ENCODE measurements around the gene TFAP2C.

DNA sequence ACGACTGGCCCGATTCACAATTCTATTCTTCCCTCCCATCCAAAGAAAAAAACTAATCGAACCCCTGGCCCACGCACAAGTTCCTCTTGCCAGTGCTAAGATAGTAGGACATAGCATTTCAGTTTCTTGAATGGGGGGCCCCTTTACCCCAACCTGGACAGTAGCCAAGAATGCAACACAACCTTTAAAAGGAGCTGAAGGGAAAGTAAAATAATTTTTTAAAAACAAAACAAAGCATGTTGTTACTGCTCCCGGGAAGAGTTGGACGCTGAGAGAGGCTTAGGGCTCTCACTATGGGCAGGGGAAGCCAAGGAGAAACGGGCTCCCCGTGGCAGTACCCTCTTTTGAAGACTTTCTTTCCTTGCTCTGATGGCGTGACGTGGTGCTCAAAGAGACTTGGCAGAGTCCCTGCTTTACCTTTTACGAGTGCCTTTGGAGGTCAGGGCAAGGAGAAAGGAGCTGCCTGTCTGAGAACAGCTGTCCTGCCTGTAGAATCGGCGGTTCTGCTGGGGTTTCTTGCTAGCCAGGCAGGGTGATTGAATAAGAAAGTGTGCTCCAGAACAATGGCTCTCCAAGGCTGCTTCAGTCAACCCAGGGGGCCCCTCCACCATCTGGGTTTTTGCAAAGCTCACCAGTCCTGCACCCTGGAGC, 5.8 kb downstream of the TFAP2C start:
- TF ChIP-seq, protein P1, sequence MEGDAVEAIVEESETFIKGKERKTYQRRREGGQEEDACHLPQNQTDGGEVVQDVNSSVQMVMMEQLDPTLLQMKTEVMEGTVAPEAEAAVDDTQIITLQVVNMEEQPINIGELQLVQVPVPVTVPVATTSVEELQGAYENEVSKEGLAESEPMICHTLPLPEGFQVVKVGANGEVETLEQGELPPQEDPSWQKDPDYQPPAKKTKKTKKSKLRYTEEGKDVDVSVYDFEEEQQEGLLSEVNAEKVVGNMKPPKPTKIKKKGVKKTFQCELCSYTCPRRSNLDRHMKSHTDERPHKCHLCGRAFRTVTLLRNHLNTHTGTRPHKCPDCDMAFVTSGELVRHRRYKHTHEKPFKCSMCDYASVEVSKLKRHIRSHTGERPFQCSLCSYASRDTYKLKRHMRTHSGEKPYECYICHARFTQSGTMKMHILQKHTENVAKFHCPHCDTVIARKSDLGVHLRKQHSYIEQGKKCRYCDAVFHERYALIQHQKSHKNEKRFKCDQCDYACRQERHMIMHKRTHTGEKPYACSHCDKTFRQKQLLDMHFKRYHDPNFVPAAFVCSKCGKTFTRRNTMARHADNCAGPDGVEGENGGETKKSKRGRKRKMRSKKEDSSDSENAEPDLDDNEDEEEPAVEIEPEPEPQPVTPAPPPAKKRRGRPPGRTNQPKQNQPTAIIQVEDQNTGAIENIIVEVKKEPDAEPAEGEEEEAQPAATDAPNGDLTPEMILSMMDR (IDR thresholded peaks at IDR 0.05) = no peak
- TF ChIP-seq POLR2A (IDR thresholded peaks at IDR 0.05) = no peak
